HG03457 (cell line): ENCODE data around the gene AGTR1.
"Not testable (repeated sequence)": the region's sequence is repeated elsewhere in the genome, so short reads cannot be mapped to it uniquely, and the experiment has no call there.

Experiments
- ATAC-seq: cut with Tn5 transposase; IDR thresholded peaks from one replicate; pipeline ENCODE4 v1.9.1; 2021; ENCODE audit warnings: moderate number of reproducible peaks; ENCODE audit not compliant: unreplicated experiment

AGTR1 gene

GRCh38 chr3:148717885-148718561 lies 20.3 kb downstream of the AGTR1 start:
- no peak for ATAC-seq

- ATAC-seq, result no peak
Observed at GRCh38 chr3:148718982-148719862, 21.5 kb downstream of the AGTR1 start.

- no peak for ATAC-seq
Observed at GRCh38 chr3:148720873-148721272, 23.2 kb downstream of the AGTR1 start.

GRCh38 chr3:148723631-148724030 lies 25.9 kb downstream of the AGTR1 start:
- ATAC-seq, result no peak

GRCh38 chr3:148727231-148727630 lies 29.5 kb downstream of the AGTR1 start:
- ATAC-seq, result peak; percentile 90

GRCh38 chr3:148728753-148729152 lies 31.1 kb downstream of the AGTR1 start:
- ATAC-seq, result no peak

- ATAC-seq, result no peak
Observed at GRCh38 chr3:148729476-148730055, 31.9 kb downstream of the AGTR1 start.

GRCh38 chr3:148730676-148731075 lies 33.0 kb downstream of the AGTR1 start:
- no peak for ATAC-seq

GRCh38 chr3:148735597-148735996 lies 37.9 kb downstream of the AGTR1 start:
- ATAC-seq, result peak; percentile 51

GRCh38 chr3:148736086-148736485 lies 38.4 kb downstream of the AGTR1 start:
- no peak for ATAC-seq

- no peak for ATAC-seq
Observed at GRCh38 chr3:148737104-148737530, 39.4 kb downstream of the AGTR1 start.

- no peak for ATAC-seq
Observed at GRCh38 chr3:148739720-148740119, 42.0 kb downstream of the AGTR1 start.

GRCh38 chr3:148740291-148740690 lies 42.6 kb downstream of the AGTR1 start:
- ATAC-seq, result no peak

GRCh38 chr3:148741219-148741618 lies 43.5 kb downstream of the AGTR1 start:
- ATAC-seq, result no peak

GRCh38 chr3:148742118-148742517 lies 44.4 kb downstream of the AGTR1 start:
- ATAC-seq, result no peak

- ATAC-seq, result no peak
Observed at GRCh38 chr3:148746053-148746452, 48.4 kb downstream of the AGTR1 start.

- no peak for ATAC-seq
Observed at GRCh38 chr3:148748283-148748682, 50.6 kb downstream of the AGTR1 start.

- no peak for ATAC-seq
Observed at GRCh38 chr3:148750296-148750695, 52.6 kb downstream of the AGTR1 start.

GRCh38 chr3:148751461-148751860 lies 53.8 kb downstream of the AGTR1 start:
- no peak for ATAC-seq

- ATAC-seq, result not testable (repeated sequence)
Observed at GRCh38 chr3:148753385-148753784, 55.7 kb downstream of the AGTR1 start.

GRCh38 chr3:148755570-148755969 lies 57.9 kb downstream of the AGTR1 start:
- no peak for ATAC-seq

- ATAC-seq, result no peak
Observed at GRCh38 chr3:148756311-148756710, 58.6 kb downstream of the AGTR1 start.
